Measurements from ENCODE around the gene BAIAP3. TPM values are rescaled to one million over a fixed set of nuclear protein-coding genes. Genes with fewer than 3 reads are reported as not detected.

Gene BAIAP3
- total RNA-seq, 1 experiment from 2014 or later, result 6.8 TPM

DNA sequence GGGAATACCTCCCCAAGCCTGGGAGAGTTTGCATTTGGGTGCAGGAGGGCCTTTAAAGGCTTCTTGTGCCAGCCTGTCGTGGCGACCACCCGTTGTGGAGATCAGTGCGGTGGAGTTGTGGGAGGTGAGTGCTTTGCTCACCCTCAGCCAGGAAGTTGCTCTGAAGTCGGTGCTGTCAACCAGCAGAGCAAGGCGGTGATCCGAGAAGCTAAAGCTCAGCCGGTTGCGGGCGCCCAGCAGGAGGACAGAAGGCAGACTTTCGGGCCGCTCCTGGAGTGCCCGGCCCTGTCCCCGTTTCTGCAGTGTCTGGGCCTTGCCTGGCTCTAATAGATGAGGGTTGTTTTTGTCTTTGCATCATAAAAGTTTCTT, 22.6 kb upstream of the BAIAP3 start:
- no peak overlapping the region for H2BK5ac ChIP-seq (ENCODE audit: insufficient read length, low read length)
- no peak overlapping the region for H3K27ac ChIP-seq (ENCODE audit: insufficient read length, low read depth, low read length)
- Mint-ChIP-seq H3K4me3 (peak overlapping the region; percentile 95 to 99), H3K36me3 (ENCODE audit: insufficient read depth in 1 of 3, low read depth in 3 of 3) (peaks cover 22 to 39% (median 34%) of the 10 kb centered on the region in 3 experiments), H3K27me3 (ENCODE audit: low read depth) (no peaks in the 10 kb centered on the region), H3K27ac (peak overlapping the region; percentile 90 to 97 (median 97)), H3K4me1 (peaks cover 13 to 25% of the 10 kb centered on the region in 2 experiments), H3K9me3 (peaks cover 4 to 6% of the 10 kb centered on the region in 2 experiments)
- TF ChIP-seq, protein P1, sequence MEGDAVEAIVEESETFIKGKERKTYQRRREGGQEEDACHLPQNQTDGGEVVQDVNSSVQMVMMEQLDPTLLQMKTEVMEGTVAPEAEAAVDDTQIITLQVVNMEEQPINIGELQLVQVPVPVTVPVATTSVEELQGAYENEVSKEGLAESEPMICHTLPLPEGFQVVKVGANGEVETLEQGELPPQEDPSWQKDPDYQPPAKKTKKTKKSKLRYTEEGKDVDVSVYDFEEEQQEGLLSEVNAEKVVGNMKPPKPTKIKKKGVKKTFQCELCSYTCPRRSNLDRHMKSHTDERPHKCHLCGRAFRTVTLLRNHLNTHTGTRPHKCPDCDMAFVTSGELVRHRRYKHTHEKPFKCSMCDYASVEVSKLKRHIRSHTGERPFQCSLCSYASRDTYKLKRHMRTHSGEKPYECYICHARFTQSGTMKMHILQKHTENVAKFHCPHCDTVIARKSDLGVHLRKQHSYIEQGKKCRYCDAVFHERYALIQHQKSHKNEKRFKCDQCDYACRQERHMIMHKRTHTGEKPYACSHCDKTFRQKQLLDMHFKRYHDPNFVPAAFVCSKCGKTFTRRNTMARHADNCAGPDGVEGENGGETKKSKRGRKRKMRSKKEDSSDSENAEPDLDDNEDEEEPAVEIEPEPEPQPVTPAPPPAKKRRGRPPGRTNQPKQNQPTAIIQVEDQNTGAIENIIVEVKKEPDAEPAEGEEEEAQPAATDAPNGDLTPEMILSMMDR (conservative IDR thresholded peaks at IDR 0.05), result no peak
- H4K8ac ChIP-seq (replicated peaks; ENCODE audit: insufficient read length, low read depth, low read length), result no peak overlapping the region
- peak overlapping the region; percentile 98 for H3K4me2 ChIP-seq (ENCODE audit: insufficient read depth, insufficient read length, low read length)
- no peak overlapping the region for H2BK20ac ChIP-seq (ENCODE audit: low read depth, low read length, poor library complexity, severe bottlenecking)
- H3K9me3 ChIP-seq (ENCODE audit: control insufficient read depth, low read depth, low read length), result no peaks in the 10 kb centered on the region
- no peak overlapping the region for H3K56ac ChIP-seq (ENCODE audit: insufficient read length, low read depth, low read length)
- no peak overlapping the region for H4K5ac ChIP-seq (ENCODE audit: insufficient read length, low read depth, low read length)
- no peak overlapping the region for H2AFZ ChIP-seq (ENCODE audit: low read length)
- no peaks in the 10 kb centered on the region; the same call in 1 of the 2 replicates for H3K4me1 ChIP-seq (ENCODE audit: insufficient read depth, low read length)
- H3K27me3 ChIP-seq (ENCODE audit: insufficient read depth, low read length), result no peaks in the 10 kb centered on the region
- H3K4ac ChIP-seq (ENCODE audit: low read depth, low read length), result no peak overlapping the region
- H4K20me1 ChIP-seq (ENCODE audit: control insufficient read depth, insufficient read depth, insufficient read length), result peaks cover 5% of the 10 kb centered on the region
- no peak overlapping the region for H2BK15ac ChIP-seq (ENCODE audit: low read depth, low read length)
- no peak overlapping the region for H3K14ac ChIP-seq (ENCODE audit: insufficient read depth, low read length)
- H3K79me1 ChIP-seq (ENCODE audit: insufficient read depth, low read depth, low read length, poor library complexity, severe bottlenecking), result peaks cover 9% of the 10 kb centered on the region
- H3K18ac ChIP-seq (ENCODE audit: insufficient read length, low read depth, low read length), result no peak overlapping the region
- H3K23me2 ChIP-seq (ENCODE audit: insufficient read length, low read depth, low read length, poor library complexity, severe bottlenecking), result peaks cover 13% of the 10 kb centered on the region
- no peak overlapping the region for H3T11ph ChIP-seq (ENCODE audit: low read length)
- peak overlapping the region; percentile 71 for H3K9ac ChIP-seq (ENCODE audit: extremely low read depth, insufficient read length, low read length)
- no peak overlapping the region for H2BK120ac ChIP-seq (ENCODE audit: low read depth, low read length, poor library complexity, severe bottlenecking)
- no peak overlapping the region for H2AK5ac ChIP-seq (ENCODE audit: insufficient read length, low read length)
- no peak for DNase-seq
- WGBS (ENCODE audit: extremely low coverage, insufficient read length, low lambda C conversion rate), result no CpG with 5 or more reads among the region's 14 CpGs
- H4K91ac ChIP-seq (ENCODE audit: insufficient read length, low read depth, low read length), result no peak overlapping the region
- no peak overlapping the region for H2BK12ac ChIP-seq (ENCODE audit: insufficient read length, low read depth, low read length)
- peaks cover 47% of the 10 kb centered on the region for H3K79me2 ChIP-seq (ENCODE audit: insufficient read depth, low read length)
- H3K23ac ChIP-seq (ENCODE audit: insufficient read length, low read depth, low read length), result no peak overlapping the region

Data from H9 (cell line).